Measurements from ENCODE around the gene LRRC8B. TPM values are rescaled to one million over a fixed set of nuclear protein-coding genes. Genes with fewer than 3 reads are reported as not detected.
"Not testable (repeated sequence)": the region's sequence is repeated elsewhere in the genome, so short reads cannot be mapped to it uniquely, and the experiment has no call there.

LRRC8B gene
- total RNA-seq, 2 donors from 2014 or later = 5.5 to 6.5 TPM

DNA sequence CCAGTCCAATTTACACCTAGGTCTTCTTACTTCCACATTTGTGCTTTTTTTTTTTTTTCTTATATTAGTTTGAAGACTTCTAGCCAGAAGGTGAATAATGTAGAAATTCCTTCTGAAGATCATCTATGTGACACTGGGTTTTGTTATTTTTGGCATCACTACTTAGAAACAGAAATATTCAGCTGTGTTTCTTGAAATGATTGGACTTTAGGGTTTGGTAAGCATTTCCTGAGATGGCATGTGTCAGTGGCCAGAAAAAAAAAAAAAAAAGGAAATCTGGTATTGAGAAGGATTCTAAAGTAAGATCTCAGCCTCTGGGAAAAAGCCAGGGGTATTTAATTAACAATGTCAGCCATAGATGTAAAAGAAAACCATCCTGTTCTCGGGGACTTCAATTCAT is 64.9 kb downstream of the LRRC8B start:
- Histone ChIP-seq H3K9me3 (no peaks in the 10 kb centered on the region), H3K27ac (no peak overlapping the region), H3K4me3 (no peak overlapping the region), H3K27me3 (replicated peaks; ENCODE audit: insufficient read depth) (no peaks in the 10 kb centered on the region), H3K4me1 (ENCODE audit: control insufficient read depth in 1 of 2, low read depth in 2 of 2) (no peaks in the 10 kb centered on the region), H3K36me3 (no peaks in the 10 kb centered on the region)
- DNase-seq (ENCODE audit: low spot score) (no peak), ATAC-seq (ENCODE audit: insufficient number of reproducible peaks, low FRiP score, low read depth) (no peak)
- TF ChIP-seq, protein P1, sequence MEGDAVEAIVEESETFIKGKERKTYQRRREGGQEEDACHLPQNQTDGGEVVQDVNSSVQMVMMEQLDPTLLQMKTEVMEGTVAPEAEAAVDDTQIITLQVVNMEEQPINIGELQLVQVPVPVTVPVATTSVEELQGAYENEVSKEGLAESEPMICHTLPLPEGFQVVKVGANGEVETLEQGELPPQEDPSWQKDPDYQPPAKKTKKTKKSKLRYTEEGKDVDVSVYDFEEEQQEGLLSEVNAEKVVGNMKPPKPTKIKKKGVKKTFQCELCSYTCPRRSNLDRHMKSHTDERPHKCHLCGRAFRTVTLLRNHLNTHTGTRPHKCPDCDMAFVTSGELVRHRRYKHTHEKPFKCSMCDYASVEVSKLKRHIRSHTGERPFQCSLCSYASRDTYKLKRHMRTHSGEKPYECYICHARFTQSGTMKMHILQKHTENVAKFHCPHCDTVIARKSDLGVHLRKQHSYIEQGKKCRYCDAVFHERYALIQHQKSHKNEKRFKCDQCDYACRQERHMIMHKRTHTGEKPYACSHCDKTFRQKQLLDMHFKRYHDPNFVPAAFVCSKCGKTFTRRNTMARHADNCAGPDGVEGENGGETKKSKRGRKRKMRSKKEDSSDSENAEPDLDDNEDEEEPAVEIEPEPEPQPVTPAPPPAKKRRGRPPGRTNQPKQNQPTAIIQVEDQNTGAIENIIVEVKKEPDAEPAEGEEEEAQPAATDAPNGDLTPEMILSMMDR (IDR thresholded peaks at IDR 0.05) = no peak

DNA sequence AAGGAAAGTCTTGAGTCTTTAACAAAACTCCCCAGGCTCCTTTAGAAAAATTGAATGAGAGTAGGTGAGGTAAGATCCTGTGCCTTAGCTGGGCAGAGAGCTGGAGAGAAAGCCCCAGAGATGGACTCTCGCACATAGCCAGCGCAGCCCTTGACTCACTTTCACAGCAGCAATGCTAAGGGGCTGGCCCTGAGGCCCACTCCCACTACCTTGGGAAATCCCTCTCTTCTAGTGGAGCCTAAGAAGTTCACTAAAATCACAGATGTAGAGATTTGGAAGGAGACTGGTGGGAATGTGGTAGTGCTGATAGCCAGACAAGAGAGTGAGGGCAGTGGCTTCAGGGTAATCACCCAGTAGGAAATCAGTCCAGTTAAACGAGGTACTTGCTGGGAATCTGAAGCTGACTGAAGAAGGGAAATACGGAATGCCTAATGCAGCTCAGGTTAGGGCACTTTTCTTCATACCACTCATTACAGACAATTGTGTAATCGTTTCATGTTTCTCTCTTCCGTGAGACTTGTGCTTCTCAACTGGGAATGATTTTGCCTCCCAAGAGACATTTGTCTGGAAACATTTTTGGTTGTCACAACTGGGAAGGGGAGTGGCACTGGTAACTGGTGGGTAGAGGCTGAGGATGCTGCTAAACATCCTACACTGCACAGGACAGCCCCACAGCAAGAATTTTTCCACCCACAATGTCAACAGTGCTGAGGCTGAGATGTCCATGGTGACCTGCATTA is 65.9 kb downstream of the LRRC8B start:
- DNase-seq (ENCODE audit: low spot score) (no peak), ATAC-seq (ENCODE audit: insufficient number of reproducible peaks, low FRiP score, low read depth) (no peak)
- Histone ChIP-seq H3K4me1 (ENCODE audit: control insufficient read depth in 1 of 2, low read depth in 2 of 2) (no peaks in the 10 kb centered on the region), H3K9me3 (no peaks in the 10 kb centered on the region), H3K4me3 (no peak overlapping the region), H3K27ac (no peak overlapping the region), H3K36me3 (no peaks in the 10 kb centered on the region), H3K27me3 (replicated peaks; ENCODE audit: insufficient read depth) (no peaks in the 10 kb centered on the region)
- TF ChIP-seq, protein P1 (IDR thresholded peaks at IDR 0.05) = no peak

DNA sequence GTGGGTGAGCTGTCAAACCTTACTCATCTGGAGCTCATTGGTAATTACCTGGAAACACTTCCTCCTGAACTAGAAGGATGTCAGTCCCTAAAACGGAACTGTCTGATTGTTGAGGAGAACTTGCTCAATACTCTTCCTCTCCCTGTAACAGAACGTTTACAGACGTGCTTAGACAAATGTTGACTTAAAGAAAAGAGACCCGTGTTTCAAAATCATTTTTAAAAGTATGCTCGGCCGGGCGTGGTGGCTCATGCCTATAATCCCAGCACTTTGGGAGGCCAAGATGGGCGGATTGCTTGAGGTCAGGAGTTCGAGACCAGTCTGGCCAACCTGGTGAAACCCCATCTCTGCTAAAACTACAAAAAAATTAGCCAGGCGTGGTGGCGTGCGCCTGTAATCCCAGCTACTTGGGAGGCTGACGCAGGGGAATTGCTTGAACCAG is 68.3 kb downstream of the LRRC8B start:
- H3K9me3 ChIP-seq; H3K27me3 ChIP-seq (replicated peaks; ENCODE audit: insufficient read depth); H3K36me3 ChIP-seq; ATAC-seq (ENCODE audit: insufficient number of reproducible peaks, low FRiP score, low read depth); H3K27ac ChIP-seq; H3K4me3 ChIP-seq; H3K4me1 ChIP-seq (ENCODE audit: control insufficient read depth in 1 of 2, low read depth in 2 of 2); DNase-seq (ENCODE audit: low spot score): not testable (repeated sequence)

DNA sequence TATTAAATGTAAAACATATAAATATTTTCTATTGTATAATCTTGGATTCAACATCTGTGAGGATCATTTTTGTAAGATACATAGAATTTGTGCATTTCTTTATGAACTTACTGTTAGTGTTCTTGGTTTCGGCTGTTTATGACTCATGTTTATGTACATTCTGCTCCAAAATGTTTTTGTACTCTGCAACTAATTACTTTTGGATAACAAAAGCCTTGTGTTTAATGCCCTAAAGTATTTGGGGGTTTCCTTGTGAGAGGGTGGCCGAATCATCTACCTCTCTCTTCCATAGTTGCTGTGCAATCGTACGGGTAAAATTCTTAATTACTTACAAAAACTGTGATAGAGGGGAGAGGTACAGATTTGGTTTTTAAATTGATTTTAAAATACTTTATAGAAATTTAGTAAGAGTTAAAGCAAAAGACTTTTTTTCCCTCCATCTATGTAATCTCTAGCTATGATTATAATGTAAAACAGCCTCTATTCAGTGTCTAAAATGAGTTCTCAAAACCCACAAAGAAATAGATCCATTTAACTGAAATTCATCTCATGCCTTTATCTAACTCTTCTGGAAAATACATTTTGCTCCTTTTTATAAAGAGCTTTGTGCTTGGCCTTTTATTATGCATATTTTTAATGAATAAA is 69.6 kb downstream of the LRRC8B start:
- Histone ChIP-seq H3K9me3 (no peaks in the 10 kb centered on the region), H3K27ac (no peak overlapping the region), H3K36me3 (no peaks in the 10 kb centered on the region), H3K4me1 (ENCODE audit: control insufficient read depth in 1 of 2, low read depth in 2 of 2) (no peaks in the 10 kb centered on the region), H3K4me3 (no peak overlapping the region), H3K27me3 (replicated peaks; ENCODE audit: insufficient read depth) (no peaks in the 10 kb centered on the region)
- no peak for DNase-seq (ENCODE audit: low spot score)
- no peak for ATAC-seq (ENCODE audit: insufficient number of reproducible peaks, low FRiP score, low read depth)
- TF ChIP-seq, protein P1 (IDR thresholded peaks at IDR 0.05) = no peak

DNA sequence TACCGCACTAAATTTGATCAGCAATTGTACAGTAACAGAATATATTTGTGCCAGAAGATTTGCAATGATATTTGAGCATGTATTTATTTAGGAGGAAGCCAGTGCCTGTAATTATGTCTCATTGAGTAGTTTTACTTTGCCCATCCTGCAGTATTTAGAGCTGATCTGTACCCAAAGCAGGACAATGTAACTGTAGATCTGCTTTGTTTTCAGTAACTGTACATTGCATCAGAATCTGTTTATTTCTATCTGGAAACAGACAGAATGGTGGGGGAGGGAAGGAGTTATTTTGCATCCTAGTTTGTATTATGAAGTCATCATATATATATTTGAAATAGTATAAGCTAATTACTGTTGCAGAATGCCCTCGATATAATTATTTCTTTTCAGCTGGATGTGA is 72.1 kb downstream of the LRRC8B start:
- H3K9me3 ChIP-seq = no peaks in the 10 kb centered on the region
- H3K4me1 ChIP-seq (ENCODE audit: control insufficient read depth in 1 of 2, low read depth in 2 of 2) = no peaks in the 10 kb centered on the region
- no peak overlapping the region for H3K4me3 ChIP-seq
- no peak for DNase-seq (ENCODE audit: low spot score)
- no peak overlapping the region for H3K27ac ChIP-seq
- TF ChIP-seq, protein P1 (IDR thresholded peaks at IDR 0.05) = no peak
- H3K27me3 ChIP-seq (replicated peaks; ENCODE audit: insufficient read depth) = no peaks in the 10 kb centered on the region
- no peaks in the 10 kb centered on the region for H3K36me3 ChIP-seq
- ATAC-seq (ENCODE audit: insufficient number of reproducible peaks, low FRiP score, low read depth) = no peak

All from thoracic aorta (tissue), 2 donors.